Caki2 (cell line): Measurements from ENCODE around the gene INTS6. TPM values are rescaled to one million over a fixed set of nuclear protein-coding genes. Genes with fewer than 3 reads are reported as not detected.

Experiments used
- DNase-seq: peaks from one replicate; pipeline ENCODE4 v3.0.0-alpha.2; 2015; ENCODE audit warnings: low read depth
- in situ Hi-C: cut with HindIII; loops from 2 replicates; pipeline ENCODE4 v1.10.0; 2016; ENCODE audit warnings: low sequenced_read_pairs, low pct_unique_long_range_greater_than_20kb, mixed read lengths
- total RNA-seq: library from RNA; depleted of rRNA; stranded (reverse); fragments of >200 nt; shearing (Covaris generic); gene quantifications from 2 replicates; pipeline ENCODE4 v1.2.3, GENCODE V29; 2014; ENCODE audit warnings: low replicate concordance

The INTS6 gene
- total RNA-seq, 1 experiment from 2014 or later: 26.8 TPM

DNA sequence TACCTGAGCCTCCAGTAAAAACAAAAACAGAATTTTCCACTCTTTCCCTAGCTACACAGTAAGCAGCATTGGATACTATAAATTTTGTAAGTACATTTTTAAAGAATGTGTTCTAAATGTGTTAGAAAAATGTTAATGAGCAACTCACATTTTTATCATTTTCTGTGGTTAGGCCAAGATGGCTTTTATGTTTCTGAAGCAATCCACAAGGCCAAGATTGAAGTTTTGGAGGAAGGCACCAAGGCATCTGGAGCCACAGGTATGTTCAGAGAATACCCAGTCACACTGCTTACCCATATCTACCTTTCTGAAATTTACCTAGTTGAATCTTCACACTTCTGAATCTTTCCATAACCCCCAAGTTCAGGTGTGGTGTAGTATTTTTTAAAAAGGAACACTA lies 91.7 kb downstream of the INTS6 start:
- no peak for DNase-seq
- in situ Hi-C loops: no loop called here

GRCh38 chr13:51360489-51360888 lies 92.3 kb downstream of the INTS6 start:
- DNase-seq: no peak
- in situ Hi-C loops: no loop called here

- DNase-seq: no peak
- in situ Hi-C loops: no loop called here
These were observed 93.5 kb downstream of the INTS6 start for GRCh38 chr13:51359352-51359751.

GRCh38 chr13:51357928-51358595 lies 94.8 kb downstream of the INTS6 start:
- DNase-seq: no peak

GRCh38 chr13:51355217-51355616 lies 97.6 kb downstream of the INTS6 start:
- in situ Hi-C loops: no loop called here
- no peak for DNase-seq

More at GRCh38 chr13:51357928-51358595, 94.8 kb downstream of the INTS6 start:
- in situ Hi-C loops: no loop called here

- no peak for DNase-seq
- in situ Hi-C loops: no loop called here
These were observed 103.8 kb downstream of the INTS6 start for GRCh38 chr13:51349016-51349415.

GRCh38 chr13:51348069-51348967 lies 104.5 kb downstream of the INTS6 start:
- in situ Hi-C loops: no loop called here
- no peak for DNase-seq

DNA sequence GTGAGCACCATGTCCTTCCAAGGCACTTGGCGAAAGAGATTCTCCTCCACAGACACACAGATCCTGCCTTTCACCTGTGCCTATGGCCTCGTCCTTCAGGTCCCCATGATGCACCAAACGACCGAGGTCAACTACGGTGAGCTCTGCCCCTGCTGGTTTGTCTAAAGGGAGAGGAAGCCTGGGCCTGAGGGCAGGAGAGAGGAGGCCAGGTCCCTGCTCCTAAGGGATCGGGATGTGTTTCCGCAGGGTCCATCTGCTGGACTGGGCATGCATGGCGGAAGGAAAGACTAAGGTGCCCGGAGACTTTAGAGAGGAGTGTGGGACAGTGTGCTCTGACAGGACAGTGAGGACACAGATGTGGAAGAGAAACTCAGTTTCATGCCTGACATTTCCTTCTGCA lies 105.7 kb downstream of the INTS6 start:
- in situ Hi-C loops: no loop called here

GRCh38 chr13:51346397-51346796 lies 106.4 kb downstream of the INTS6 start:
- in situ Hi-C loops: no loop called here
- DNase-seq: no peak

More for the DNA sequence above, 105.7 kb downstream of the INTS6 start:
- DNase-seq: no peak

DNA sequence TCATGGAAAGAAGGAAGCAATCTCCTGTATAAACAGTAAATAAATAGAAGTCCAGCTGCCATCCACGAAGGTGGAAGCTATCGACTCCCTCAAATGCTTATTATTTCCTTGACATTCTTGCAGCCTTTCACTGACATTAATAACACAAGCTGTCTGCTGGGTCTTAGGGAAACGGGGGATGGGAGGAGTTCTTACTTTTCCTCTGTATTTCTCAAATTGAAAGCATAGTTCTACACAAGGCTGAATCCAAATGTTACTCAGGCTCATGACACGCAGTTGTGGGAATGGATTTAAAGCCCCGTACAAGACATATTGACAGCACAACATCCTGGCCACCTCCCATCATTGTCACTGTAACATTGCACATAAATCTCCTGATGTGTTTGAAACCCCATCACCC lies 109.4 kb downstream of the INTS6 start:
- in situ Hi-C loops: no loop called here
- DNase-seq: no peak

DNA sequence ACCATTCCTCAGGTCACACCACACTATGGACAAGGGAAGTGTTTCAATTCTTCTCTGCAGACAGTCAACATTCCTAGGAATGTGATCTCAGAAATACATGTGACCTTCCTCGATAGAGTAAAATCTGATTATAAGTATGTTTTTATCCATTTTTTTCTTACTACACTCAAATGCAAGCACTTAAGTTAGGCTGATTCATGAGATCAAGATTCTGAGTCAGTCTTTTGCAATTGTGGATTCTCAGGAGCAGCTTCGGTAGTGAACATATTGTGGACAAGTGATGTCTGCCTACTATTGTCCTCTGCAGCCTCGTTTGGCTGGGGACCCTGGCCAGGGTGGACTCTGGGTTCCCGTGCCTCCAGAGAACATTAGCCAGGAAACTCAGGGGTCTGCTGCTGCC lies 110.1 kb downstream of the INTS6 start:
- in situ Hi-C loops: no loop called here

DNA sequence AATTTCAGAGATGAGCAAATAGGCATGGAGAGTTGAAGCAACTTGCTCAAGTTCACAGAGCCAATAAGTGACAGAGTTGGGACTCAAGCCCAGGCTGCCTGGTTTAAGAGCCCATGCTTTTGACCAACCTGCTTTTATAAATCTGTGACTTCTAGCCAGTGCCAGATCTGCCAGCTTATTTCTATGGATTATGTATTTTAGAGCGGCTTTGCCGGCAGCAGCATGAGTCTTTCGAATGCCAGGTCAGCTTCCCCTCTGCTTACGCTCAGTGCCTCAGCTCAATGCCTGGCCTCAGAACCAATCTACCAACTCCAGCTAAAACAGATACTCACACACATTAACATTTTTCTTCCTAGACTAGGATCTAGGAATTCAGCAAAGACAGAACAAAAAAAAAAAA lies 111.0 kb downstream of the INTS6 start:
- in situ Hi-C loops: no loop called here
- DNase-seq: no peak

More for the DNA sequence above, 110.1 kb downstream of the INTS6 start:
- no peak for DNase-seq

DNA sequence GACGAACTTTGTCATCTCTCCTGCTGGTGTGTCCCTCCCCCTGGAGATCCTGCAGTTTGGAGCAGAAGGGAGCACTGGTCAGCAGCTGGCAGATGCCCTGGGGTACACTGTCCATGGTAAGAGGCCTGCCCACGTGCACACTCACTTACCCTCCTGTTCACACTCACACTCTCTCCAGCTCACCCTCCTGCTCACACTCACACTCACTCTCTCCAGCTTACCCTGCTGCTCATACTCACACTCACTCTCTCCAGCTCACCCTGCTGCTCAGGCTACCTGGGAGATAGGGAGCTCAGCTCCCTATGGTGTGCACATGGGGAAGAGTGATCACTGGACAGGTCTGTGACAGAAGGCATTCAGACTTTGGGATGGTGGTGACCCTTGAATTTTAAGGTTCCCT lies 111.6 kb downstream of the INTS6 start:
- in situ Hi-C loops: no loop called here
- no peak for DNase-seq

GRCh38 chr13:51339952-51340732 lies 112.7 kb downstream of the INTS6 start:
- no peak for DNase-seq
- in situ Hi-C loops: no loop called here

GRCh38 chr13:51339354-51339753 lies 113.5 kb downstream of the INTS6 start, which contains the start of gene SERPINE3:
Gene SERPINE3 (plus strand): TSS chr13:51339691. CDS start chr13:51341092, 1,401 bp downstream.
- no peak for DNase-seq
- in situ Hi-C loops: no loop called here

- in situ Hi-C loops: no loop called here
- DNase-seq: no peak
These were observed 116.1 kb downstream of the INTS6 start for GRCh38 chr13:51336746-51337145.

DNA sequence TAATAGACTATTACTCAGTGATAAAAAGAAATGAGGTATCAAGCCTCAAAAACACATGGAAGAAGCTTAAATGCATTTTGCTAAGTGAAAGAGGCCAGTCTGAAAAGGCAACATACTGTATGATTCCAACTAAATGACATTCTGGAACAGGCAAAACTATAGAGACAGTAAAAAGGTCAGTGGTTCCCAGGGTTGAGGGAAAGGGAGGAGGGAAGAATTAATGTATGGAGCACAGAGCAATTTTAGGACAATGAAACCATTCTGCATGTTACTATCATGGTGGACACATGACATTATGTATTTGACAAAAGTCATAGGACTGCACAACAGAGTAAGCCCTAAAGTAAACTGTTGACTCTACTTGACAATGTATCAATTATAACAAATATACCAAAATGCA lies 119.0 kb downstream of the INTS6 start:
- in situ Hi-C loops: no loop called here
- DNase-seq: no peak

DNA sequence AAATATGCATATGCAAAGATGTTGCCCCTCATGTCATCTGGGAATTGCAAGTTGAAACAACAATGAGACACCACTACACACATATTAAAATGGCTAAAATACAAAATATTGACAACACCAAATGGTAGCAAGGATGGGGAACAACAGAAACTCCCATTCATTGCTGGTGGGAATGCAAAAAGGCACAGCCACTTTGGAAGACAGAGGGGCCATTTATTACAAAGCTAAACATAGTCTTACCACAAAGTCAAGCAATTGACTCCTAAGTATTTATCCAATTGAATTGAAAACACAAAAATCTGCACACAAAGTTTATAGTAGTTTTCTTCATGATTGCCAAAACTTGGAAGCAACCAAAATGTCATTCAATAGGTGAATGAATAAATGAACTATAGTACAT lies 119.4 kb downstream of the INTS6 start:
- DNase-seq: no peak

More for the DNA sequence above, 119.4 kb downstream of the INTS6 start:
- in situ Hi-C loops: no loop called here
